GM12891 (cell line): ENCODE data around the gene PRELP.
"Not testable (repeated sequence)": the region's sequence is repeated elsewhere in the genome, so short reads cannot be mapped to it uniquely, and the experiment has no call there.

ENCODE experiments used
- DNase-seq: peaks from one replicate; pipeline ENCODE4 v3.0.0; 2011; ENCODE audit warnings: low spot score; ENCODE audit not compliant: insufficient read length
- FAIRE-seq: peaks from 2 replicates; lab custom pipeline; 2011; peaks lifted over from hg19 to GRCh38; lab: Jason Lieb, UNC
- PAX5 ChIP-seq: IDR thresholded peaks from 2 replicates; pipeline ENCODE4 v1.6.1; 2011; ENCODE audit warnings: low read length, moderate library complexity, mild to moderate bottlenecking; ENCODE audit not compliant: insufficient read depth, severe bottlenecking
- POLR2A ChIP-seq: IDR thresholded peaks from 2 replicates; pipeline ENCODE4 v1.6.1; 2011; ENCODE audit warnings: low read depth, low read length, control low read depth
- POLR2AphosphoS5 ChIP-seq: IDR thresholded peaks from 2 replicates; pipeline ENCODE4 v1.6.1; 2011; ENCODE audit warnings: low read depth, low read length, control low read depth
- POU2F2 ChIP-seq: IDR thresholded peaks from 2 replicates; pipeline ENCODE4 v1.6.1; 2011; ENCODE audit warnings: low read depth, mild to moderate bottlenecking, control low read depth, low read length, moderate library complexity
- SPI1 ChIP-seq: IDR thresholded peaks from 2 replicates; pipeline ENCODE4 v1.6.1; 2011; ENCODE audit warnings: low read depth, low read length, control low read depth
- TAF1 ChIP-seq: IDR thresholded peaks from 2 replicates; pipeline ENCODE4 v1.6.1; 2011; ENCODE audit warnings: low read depth, low read length, control low read depth

Gene PRELP

DNA sequence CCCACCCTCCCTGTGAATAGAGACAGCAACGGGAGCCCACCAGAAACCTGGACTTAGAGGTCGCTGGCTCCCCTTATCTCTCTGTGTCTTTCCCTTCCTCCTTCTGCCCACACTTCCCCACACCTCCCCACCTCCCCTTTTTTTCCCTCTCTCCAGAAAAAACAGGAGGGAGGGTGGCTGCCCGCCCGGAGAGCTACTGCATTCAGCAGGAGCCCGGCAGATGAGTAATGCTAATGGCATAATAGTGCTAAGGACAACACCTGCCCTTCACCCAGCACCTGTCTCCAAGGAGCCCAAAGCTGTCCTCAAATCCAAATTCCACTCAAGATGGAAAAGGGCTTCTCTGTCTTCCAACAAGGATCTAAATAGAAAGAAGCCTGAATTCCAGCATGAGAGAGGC, 11.4 kb upstream of the PRELP start:
- FAIRE-seq (no peak), DNase-seq (no peak)

DNA sequence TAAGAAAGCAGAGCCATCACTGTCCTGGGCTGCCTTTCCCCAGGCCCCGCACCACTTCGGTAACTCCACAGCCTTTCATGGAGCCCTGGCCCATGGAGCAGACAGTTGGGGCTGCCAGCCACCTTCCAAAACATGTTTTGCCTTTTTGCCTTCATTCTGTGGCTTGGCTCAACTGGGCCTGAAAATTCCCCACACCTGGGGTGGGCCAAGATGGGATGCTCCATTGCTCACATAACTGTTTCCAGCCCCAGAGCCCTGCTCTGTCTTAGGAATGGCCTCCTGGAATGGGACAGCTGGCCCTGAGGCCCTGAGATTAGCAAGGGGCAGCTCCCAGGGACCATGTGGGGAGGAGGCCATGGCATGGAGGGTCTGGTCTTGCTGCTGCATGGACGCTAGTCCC, 10.9 kb upstream of the PRELP start:
- DNase-seq (no peak), FAIRE-seq (no peak)
- TF ChIP-seq POLR2AphosphoS5: no peak
- TF ChIP-seq POU2F2: no peak
- no peak for TF ChIP-seq PAX5
- TF ChIP-seq SPI1: no peak
- no peak for TF ChIP-seq POLR2A
- TF ChIP-seq TAF1: no peak

More for the DNA sequence above, 11.4 kb upstream of the PRELP start:
- TF ChIP-seq POLR2A (no peak), TAF1 (no peak), PAX5 (no peak), POLR2AphosphoS5 (no peak), SPI1 (no peak), POU2F2 (no peak)

- no peak for DNase-seq
- TF ChIP-seq POLR2AphosphoS5: no peak
- no peak for FAIRE-seq
Observed at GRCh38 chr1:203465146-203465798, 10.3 kb upstream of the PRELP start.

DNA sequence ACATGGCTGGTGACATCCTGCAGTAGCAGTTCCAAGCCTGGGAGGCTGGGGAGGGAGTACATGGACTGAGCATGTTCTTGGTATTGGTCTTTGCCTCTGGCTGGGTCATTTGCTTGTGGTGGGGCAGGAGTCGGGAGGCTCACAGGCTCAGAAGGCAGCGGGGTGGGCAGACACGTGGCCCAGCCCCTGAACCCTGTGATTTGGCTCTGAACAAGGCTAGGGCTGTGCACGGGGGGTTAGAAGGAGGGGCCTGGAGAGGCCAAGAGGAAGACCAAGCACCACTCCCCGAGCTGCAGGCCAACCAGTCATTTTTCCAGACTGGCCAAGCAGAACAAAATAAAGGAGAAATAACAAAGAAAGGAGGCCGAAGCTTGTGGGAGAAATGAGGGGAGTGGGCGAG, 9.7 kb upstream of the PRELP start:
- FAIRE-seq: no peak
- TF ChIP-seq POU2F2 (no peak), SPI1 (no peak), TAF1 (no peak), POLR2AphosphoS5 (no peak), PAX5 (no peak), POLR2A (no peak)
- no peak for DNase-seq

DNA sequence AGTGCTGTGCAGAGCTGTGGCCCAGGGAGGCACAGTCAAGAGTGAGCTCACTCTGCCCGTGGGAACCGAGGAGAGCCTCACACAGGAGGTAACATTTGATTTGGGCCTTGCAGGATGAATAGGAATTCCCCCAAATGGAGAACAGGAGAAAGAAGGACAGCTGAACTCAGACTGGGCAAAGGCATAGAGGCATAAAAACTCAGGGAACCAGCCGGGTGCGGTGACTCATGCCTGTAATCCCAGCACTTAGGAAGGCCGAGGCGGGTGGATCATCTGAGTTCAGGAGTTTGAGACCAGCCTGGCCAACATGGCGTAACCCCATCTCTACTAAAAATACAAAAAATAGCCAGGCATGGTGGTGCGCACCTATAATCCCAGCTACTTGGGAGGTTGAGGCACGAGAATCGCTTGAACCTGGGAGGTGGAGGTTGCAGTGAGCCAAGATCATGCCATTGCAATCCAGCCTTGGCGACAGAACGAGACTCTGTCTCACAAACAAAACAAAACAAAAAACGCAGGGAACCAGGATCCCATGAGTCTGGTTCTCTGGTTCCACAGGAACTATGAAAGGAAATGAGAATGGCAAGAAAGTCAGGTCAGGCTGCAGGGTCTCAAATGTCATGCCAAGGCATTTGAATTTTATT, 8.6 kb upstream of the PRELP start:
- DNase-seq, FAIRE-seq: not testable (repeated sequence)

GRCh38 chr1:203467550-203467921, 8.1 kb upstream of the PRELP start:
- no peak for TF ChIP-seq POLR2AphosphoS5
- TF ChIP-seq PAX5: no peak
- no peak for TF ChIP-seq POU2F2
- TF ChIP-seq SPI1: no peak
- no peak for TF ChIP-seq POLR2A
- TF ChIP-seq TAF1: no peak
- DNase-seq (no peak), FAIRE-seq (no peak)

DNA sequence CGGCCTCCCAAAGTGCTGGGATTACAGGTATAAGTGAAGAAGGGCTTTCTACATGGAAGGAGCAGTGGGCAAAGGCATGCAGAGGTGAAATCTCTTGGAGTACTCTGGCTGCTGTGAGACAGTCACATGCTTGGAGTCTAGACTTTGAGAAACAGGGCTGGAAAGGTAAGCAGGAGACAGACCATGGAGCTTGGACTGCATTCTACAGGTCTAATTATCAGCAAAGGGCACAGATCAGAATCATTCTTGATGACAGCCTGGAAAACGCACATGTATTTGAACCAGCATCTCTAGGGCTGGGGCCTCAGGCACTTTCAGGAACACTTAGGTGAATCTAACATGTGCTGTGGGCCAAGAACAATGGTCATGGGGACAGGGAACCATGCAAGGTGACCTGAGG, 7.3 kb upstream of the PRELP start:
- FAIRE-seq: no peak
- no peak for DNase-seq
- no peak for TF ChIP-seq POLR2A

GRCh38 chr1:203470240-203470639, 5.4 kb upstream of the PRELP start:
- FAIRE-seq (no peak), DNase-seq (no peak)
- no peak for TF ChIP-seq SPI1
- TF ChIP-seq TAF1: no peak
- TF ChIP-seq POU2F2: no peak
- TF ChIP-seq POLR2A: no peak
- TF ChIP-seq PAX5: no peak
- TF ChIP-seq POLR2AphosphoS5: no peak

- FAIRE-seq: no peak
- TF ChIP-seq POLR2A (no peak), POLR2AphosphoS5 (no peak), TAF1 (no peak), SPI1 (no peak), PAX5 (no peak), POU2F2 (no peak)
- DNase-seq: no peak
Observed at GRCh38 chr1:203471841-203472240, 3.8 kb upstream of the PRELP start.

DNA sequence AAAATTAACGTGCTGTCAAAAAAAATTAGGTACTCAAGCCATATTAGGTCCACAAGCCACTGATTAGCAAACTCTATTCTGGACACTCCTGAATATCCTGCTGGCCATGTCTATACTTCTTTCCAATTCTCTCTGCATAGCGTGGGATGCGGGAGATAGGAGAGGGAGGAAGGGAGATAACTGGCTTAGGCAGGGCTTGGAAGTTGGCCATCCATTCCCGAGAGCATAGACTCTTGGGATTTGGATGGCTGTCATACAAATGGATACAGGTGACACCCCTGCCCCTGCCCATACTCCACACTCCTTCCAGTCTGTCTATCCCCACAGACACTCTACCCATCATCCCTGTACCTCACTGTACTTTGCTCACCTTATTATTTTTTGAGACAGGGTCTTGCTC, 2.3 kb upstream of the PRELP start:
- FAIRE-seq (no peak), DNase-seq (no peak)
- TF ChIP-seq PAX5 (no peak), SPI1 (no peak), POLR2A (no peak), POLR2AphosphoS5 (no peak), TAF1 (no peak), POU2F2 (no peak)

DNA sequence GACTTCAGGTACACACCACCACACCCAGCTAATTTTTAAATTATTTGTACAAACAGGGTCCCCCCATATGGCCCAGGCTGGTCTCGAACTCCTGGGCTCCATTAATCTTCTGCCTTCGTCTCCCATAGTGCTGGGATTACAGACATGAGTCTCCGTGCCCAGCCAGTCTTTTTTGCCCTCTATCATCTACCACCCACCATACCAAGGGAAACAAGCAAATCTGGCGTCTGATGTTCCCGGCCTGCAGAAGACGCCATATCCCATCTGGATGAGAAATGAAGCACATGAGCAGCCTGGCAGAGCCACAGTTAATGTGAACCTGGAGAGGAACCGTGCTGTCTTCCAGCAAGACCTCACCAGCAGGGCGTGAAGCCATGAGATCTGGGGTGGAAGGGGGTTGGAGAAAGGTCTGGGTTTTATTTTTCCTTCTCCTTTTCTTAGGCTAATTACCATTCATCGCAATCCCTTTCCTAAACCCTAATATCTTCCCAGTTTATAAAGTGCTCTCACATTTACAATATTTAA, 1.8 kb upstream of the PRELP start:
- FAIRE-seq (no peak), DNase-seq (no peak)
- TF ChIP-seq POLR2AphosphoS5 (no peak), POLR2A (no peak), SPI1 (no peak), PAX5 (no peak), TAF1 (no peak)
